ENCODE results near the gene ESPNL.

GRCh38 chr2:238129166-238130010 lies 29.2 kb downstream of the ESPNL start:
- TF ChIP-seq CTCF (conservative IDR thresholded peaks at IDR 0.05) = no peak
- TF ChIP-seq ZFX (IDR thresholded peaks at IDR 0.05) = no peak
